ENCODE data around the gene KIF2C. TPM values are rescaled to one million over a fixed set of nuclear protein-coding genes. Genes with fewer than 3 reads are reported as not detected.
A peak's percentile ranks its signal among the peaks of the same experiment; 100 is the strongest.

The KIF2C gene
- polyA plus RNA-seq, 1 of the 3 experiments (the other 2 are of a cell fraction): 20.7 TPM

DNA sequence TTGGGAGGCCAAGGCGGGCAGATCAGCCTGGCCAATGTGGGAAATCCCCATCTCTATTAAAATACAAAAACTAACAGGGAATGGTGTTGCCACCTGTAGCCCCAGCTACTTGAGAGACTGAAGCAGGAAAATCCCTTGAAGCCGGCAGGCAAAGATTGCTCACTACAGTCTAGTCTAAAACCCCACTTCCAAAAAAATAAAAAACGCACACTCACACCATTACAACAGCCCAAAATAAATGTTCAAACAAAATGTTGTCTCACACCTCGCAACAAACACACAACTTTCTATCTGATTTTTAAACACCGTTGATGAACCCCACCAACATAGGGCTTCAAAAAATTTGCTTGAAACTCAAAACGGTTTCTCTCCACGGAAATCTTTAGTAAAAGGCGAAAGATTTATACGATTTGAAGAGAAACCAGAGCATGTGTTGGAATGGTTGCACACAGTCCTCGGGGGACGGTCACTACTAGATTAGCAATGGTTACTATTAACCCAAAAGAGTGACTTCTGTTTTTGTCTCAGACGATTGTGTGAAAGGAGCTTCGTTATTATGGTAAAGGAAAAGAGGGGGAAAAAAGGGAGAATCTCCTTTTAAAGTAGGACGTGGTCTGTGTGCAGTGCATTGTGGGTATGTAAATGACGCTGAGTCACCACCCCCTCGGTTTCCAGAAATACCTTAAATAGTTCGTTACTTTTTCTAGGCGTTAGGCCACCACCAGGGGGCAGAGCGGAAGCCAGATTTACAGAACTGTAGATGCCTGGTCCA is 8.7 kb upstream of the KIF2C start, which contains the start of gene RNU5D-1 (continued):
- TF ChIP-seq, protein P1, sequence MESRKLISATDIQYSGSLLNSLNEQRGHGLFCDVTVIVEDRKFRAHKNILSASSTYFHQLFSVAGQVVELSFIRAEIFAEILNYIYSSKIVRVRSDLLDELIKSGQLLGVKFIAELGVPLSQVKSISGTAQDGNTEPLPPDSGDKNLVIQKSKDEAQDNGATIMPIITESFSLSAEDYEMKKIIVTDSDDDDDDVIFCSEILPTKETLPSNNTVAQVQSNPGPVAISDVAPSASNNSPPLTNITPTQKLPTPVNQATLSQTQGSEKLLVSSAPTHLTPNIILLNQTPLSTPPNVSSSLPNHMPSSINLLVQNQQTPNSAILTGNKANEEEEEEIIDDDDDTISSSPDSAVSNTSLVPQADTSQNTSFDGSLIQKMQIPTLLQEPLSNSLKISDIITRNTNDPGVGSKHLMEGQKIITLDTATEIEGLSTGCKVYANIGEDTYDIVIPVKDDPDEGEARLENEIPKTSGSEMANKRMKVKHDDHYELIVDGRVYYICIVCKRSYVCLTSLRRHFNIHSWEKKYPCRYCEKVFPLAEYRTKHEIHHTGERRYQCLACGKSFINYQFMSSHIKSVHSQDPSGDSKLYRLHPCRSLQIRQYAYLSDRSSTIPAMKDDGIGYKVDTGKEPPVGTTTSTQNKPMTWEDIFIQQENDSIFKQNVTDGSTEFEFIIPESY (IDR thresholded peaks at IDR 0.05; ENCODE audit: borderline replicate concordance, low read depth): peak; percentile 91; the same call in 1 of the 2 replicates
- TF ChIP-seq JUND (IDR thresholded peaks at IDR 0.05) (peak; percentile 54), NFIC (IDR thresholded peaks at IDR 0.05; ENCODE audit: borderline replicate concordance) (peak; percentile 30), YY1 (IDR thresholded peaks at IDR 0.05; ENCODE audit: low read depth) (no peak; the same call in 1 of the 2 replicates), RFX5 (IDR thresholded peaks at IDR 0.05; ENCODE audit: low read length) (0 out of 2 replicates have a peak, but pooled peaks have one; percentile 23), RAD21 (IDR thresholded peaks at IDR 0.05; ENCODE audit: low read length) (peak; percentile 54)
- TF ChIP-seq, protein P2, sequence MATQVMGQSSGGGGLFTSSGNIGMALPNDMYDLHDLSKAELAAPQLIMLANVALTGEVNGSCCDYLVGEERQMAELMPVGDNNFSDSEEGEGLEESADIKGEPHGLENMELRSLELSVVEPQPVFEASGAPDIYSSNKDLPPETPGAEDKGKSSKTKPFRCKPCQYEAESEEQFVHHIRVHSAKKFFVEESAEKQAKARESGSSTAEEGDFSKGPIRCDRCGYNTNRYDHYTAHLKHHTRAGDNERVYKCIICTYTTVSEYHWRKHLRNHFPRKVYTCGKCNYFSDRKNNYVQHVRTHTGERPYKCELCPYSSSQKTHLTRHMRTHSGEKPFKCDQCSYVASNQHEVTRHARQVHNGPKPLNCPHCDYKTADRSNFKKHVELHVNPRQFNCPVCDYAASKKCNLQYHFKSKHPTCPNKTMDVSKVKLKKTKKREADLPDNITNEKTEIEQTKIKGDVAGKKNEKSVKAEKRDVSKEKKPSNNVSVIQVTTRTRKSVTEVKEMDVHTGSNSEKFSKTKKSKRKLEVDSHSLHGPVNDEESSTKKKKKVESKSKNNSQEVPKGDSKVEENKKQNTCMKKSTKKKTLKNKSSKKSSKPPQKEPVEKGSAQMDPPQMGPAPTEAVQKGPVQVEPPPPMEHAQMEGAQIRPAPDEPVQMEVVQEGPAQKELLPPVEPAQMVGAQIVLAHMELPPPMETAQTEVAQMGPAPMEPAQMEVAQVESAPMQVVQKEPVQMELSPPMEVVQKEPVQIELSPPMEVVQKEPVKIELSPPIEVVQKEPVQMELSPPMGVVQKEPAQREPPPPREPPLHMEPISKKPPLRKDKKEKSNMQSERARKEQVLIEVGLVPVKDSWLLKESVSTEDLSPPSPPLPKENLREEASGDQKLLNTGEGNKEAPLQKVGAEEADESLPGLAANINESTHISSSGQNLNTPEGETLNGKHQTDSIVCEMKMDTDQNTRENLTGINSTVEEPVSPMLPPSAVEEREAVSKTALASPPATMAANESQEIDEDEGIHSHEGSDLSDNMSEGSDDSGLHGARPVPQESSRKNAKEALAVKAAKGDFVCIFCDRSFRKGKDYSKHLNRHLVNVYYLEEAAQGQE (IDR thresholded peaks at IDR 0.05; ENCODE audit: low read depth, low read length): 0 out of 2 replicates have a peak, but pooled peaks have one; percentile 21

DNA sequence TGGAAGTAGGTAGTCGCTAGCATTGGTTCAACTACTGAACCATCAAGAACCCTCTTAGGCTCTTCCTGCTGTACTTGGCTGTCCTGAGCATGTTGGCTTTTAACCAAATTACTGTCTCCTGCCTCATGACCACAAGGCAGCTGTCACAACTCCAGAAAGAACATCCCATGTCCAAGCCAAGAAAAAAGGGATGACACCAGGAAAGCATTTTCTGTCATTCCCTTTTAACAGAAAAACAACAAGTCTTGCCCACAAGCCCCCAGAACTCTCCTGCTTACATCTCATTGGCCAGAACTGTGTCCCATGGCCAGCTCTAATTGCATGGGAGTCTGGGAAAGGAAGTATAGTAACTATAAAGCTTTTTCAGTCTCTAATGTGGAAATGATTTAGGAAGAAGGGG is 6.3 kb upstream of the KIF2C start:
- 76% methylated on average over 1 of the region's 1 CpG for WGBS (ENCODE audit: low lambda C conversion rate)
- Histone ChIP-seq H3K79me2 (ENCODE audit: insufficient read depth) (no peaks in the 10 kb centered on the region), H4K20me1 (ENCODE audit: insufficient read depth) (no peaks in the 10 kb centered on the region), H3K4me2 (no peak overlapping the region), H3K4me1 (ENCODE audit: control insufficient read depth in 1 of 2, insufficient read depth in 2 of 2, low read depth in 1 of 2, low read length in 1 of 2) (no peaks in the 10 kb centered on the region), H3F3A (replicated peaks; ENCODE audit: insufficient read depth) (peaks cover 35% of the 10 kb centered on the region), H3K9me3 (no peaks in the 10 kb centered on the region), H3K4me3 (ENCODE audit: low read depth in 2 of 2, low read length in 1 of 2) (no peak overlapping the region), H3K36me3 (replicated peaks in 1 of 2; ENCODE audit: control insufficient read depth in 1 of 2, insufficient read depth in 2 of 2, low read length in 1 of 2) (no peaks in the 10 kb centered on the region), H2AFZ (ENCODE audit: low read depth) (no peak overlapping the region; the same call in 1 of the 2 replicates), H3K27me3 (ENCODE audit: insufficient read depth) (no peaks in the 10 kb centered on the region), H3K9ac (no peak overlapping the region), H3K27ac (ENCODE audit: low read depth in 2 of 2, low read length in 1 of 2) (no peak overlapping the region), H3K9me2 (no peaks in the 10 kb centered on the region)
- no peak for DNase-seq
- POLR2A ChIA-PET: no interaction called here
- CTCF ChIA-PET: interaction anchor here (0.6 kb wide), 1 partner anchor 237 kb away, joined by 4 read pairs; no protein-coding TSS in a partner anchor
- TF ChIP-seq NFIC (IDR thresholded peaks at IDR 0.05; ENCODE audit: borderline replicate concordance): peak; percentile 30; the same call in 1 of the 2 replicates
- no peak for TF ChIP-seq SMC3 (IDR thresholded peaks at IDR 0.05; ENCODE audit: low read depth, low read length)
- TF ChIP-seq, protein P3, sequence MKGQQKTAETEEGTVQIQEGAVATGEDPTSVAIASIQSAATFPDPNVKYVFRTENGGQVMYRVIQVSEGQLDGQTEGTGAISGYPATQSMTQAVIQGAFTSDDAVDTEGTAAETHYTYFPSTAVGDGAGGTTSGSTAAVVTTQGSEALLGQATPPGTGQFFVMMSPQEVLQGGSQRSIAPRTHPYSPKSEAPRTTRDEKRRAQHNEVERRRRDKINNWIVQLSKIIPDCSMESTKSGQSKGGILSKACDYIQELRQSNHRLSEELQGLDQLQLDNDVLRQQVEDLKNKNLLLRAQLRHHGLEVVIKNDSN (IDR thresholded peaks at IDR 0.05; ENCODE audit: borderline replicate concordance, low read depth): peak; percentile 63; the same call in 1 of the 2 replicates
